SK-N-MC (cell line): ENCODE data around the gene GOLGB1.

Source experiments
- DNase-seq: peaks from one replicate; pipeline ENCODE4 v3.0.0-alpha.2; 2011; ENCODE audit warnings: low read depth, low spot score
- H3K27ac ChIP-seq: fragments of 200-600 bp; sonication (generic); 2 replicates; pipeline ENCODE4 v1.5.1; 2016; ENCODE audit warnings: mixed run types
- H3K36me3 ChIP-seq: fragments of 200-600 bp; sonication (generic); 2 replicates; pipeline ENCODE4 v1.6.1; 2017; ENCODE audit warnings: antibody characterized with exemption, low read length, mixed read lengths; ENCODE audit not compliant: insufficient read depth
- H3K4me3 ChIP-seq: fragments of 200-600 bp; sonication (generic); 2 replicates; pipeline ENCODE4 v1.5.1; 2016
- H3K9ac ChIP-seq: fragments of 200-600 bp; sonication (generic); 2 replicates; pipeline ENCODE4 v1.8.0; 2017; ENCODE audit warnings: mixed run types, mixed read lengths; ENCODE audit not compliant: insufficient read length
- H3K9me3 ChIP-seq: fragments of 200-600 bp; sonication (generic); 2 replicates; pipeline ENCODE4 v1.6.1; 2017; ENCODE audit warnings: low read depth, mild to moderate bottlenecking, antibody characterized with exemption, low read length, moderate library complexity, mixed read lengths
- EZH2 ChIP-seq: fragments of 200-600 bp; sonication (generic); IDR thresholded peaks from one replicate; pipeline ENCODE4 v1.6.1; 2017; ENCODE audit warnings: antibody characterized with exemption
- FOXP2 ChIP-seq: optimal IDR thresholded peaks from 2 replicates; pipeline ENCODE3; 2011; ENCODE audit warnings: mild to moderate bottlenecking, moderate library complexity; ENCODE audit not compliant: insufficient read depth; ENCODE audit errors: extremely low read length, control extremely low read depth
- POLR2AphosphoS5 ChIP-seq: IDR thresholded peaks from 2 replicates; pipeline ENCODE4 v1.6.1; 2012; ENCODE audit warnings: mild to moderate bottlenecking, low read depth, low read length, borderline replicate concordance

Gene GOLGB1

GRCh38 chr3:121730940-121731687, 18.4 kb downstream of the GOLGB1 start:
- no peak overlapping the region for H3K4me3 ChIP-seq
- no peak for TF ChIP-seq FOXP2
- no peak for TF ChIP-seq POLR2AphosphoS5
- no peak for TF ChIP-seq EZH2
- H3K27ac ChIP-seq = no peak overlapping the region
- no peaks in the 10 kb centered on the region for H3K9me3 ChIP-seq
- no peak for DNase-seq
- peaks cover 9% of the 10 kb centered on the region; the same call in 1 of the 2 replicates for H3K36me3 ChIP-seq
- no peak overlapping the region for H3K9ac ChIP-seq

GRCh38 chr3:121724130-121724529, 25.4 kb downstream of the GOLGB1 start:
- TF ChIP-seq FOXP2 (no peak), POLR2AphosphoS5 (no peak), EZH2 (no peak)
- Histone ChIP-seq H3K27ac (no peak overlapping the region), H3K9me3 (no peaks in the 10 kb centered on the region), H3K9ac (no peak overlapping the region), H3K4me3 (no peak overlapping the region), H3K36me3 (peaks cover 26% of the 10 kb centered on the region)
- no peak for DNase-seq

- Histone ChIP-seq H3K9ac (no peak overlapping the region), H3K9me3 (no peaks in the 10 kb centered on the region), H3K27ac (no peak overlapping the region), H3K36me3 (peaks cover 25% of the 10 kb centered on the region), H3K4me3 (no peak overlapping the region)
- no peak for DNase-seq
- no peak for TF ChIP-seq FOXP2
- TF ChIP-seq EZH2 = no peak
- TF ChIP-seq POLR2AphosphoS5 = no peak
These were observed 26.1 kb downstream of the GOLGB1 start for GRCh38 chr3:121723485-121723884.

GRCh38 chr3:121722411-121722810, 27.1 kb downstream of the GOLGB1 start:
- no peak for TF ChIP-seq POLR2AphosphoS5
- TF ChIP-seq FOXP2 = no peak
- Histone ChIP-seq H3K36me3 (peaks cover 30% of the 10 kb centered on the region), H3K9ac (no peak overlapping the region)

GRCh38 chr3:121720163-121720562, 29.4 kb downstream of the GOLGB1 start:
- no peak overlapping the region for H3K9ac ChIP-seq
- no peak for TF ChIP-seq EZH2
- TF ChIP-seq POLR2AphosphoS5 = no peak
- no peak overlapping the region for H3K27ac ChIP-seq
- H3K9me3 ChIP-seq = no peaks in the 10 kb centered on the region
- H3K4me3 ChIP-seq = no peak overlapping the region
- no peak for DNase-seq
- peaks cover 30% of the 10 kb centered on the region for H3K36me3 ChIP-seq

More at GRCh38 chr3:121722411-121722810, 27.1 kb downstream of the GOLGB1 start:
- no peaks in the 10 kb centered on the region for H3K9me3 ChIP-seq
- H3K4me3 ChIP-seq = no peak overlapping the region
- H3K27ac ChIP-seq = no peak overlapping the region
- DNase-seq = no peak

GRCh38 chr3:121719423-121719822, 30.1 kb downstream of the GOLGB1 start:
- no peak for DNase-seq
- H3K36me3 ChIP-seq = peaks cover 30% of the 10 kb centered on the region

GRCh38 chr3:121718205-121718846, 31.2 kb downstream of the GOLGB1 start:
- Histone ChIP-seq H3K9ac (no peak overlapping the region), H3K4me3 (no peak overlapping the region), H3K9me3 (no peaks in the 10 kb centered on the region), H3K27ac (no peak overlapping the region), H3K36me3 (peaks cover 20% of the 10 kb centered on the region)
- DNase-seq = no peak
- TF ChIP-seq POLR2AphosphoS5 = no peak
- TF ChIP-seq EZH2 = no peak

More at GRCh38 chr3:121719423-121719822, 30.1 kb downstream of the GOLGB1 start:
- Histone ChIP-seq H3K9ac (no peak overlapping the region), H3K27ac (no peak overlapping the region), H3K9me3 (no peaks in the 10 kb centered on the region), H3K4me3 (no peak overlapping the region)
- no peak for TF ChIP-seq FOXP2
- no peak for TF ChIP-seq EZH2
- TF ChIP-seq POLR2AphosphoS5 = no peak

GRCh38 chr3:121710347-121710746, 39.2 kb downstream of the GOLGB1 start:
- Histone ChIP-seq H3K9me3 (no peaks in the 10 kb centered on the region), H3K4me3 (no peak overlapping the region), H3K27ac (no peak overlapping the region), H3K36me3 (no peaks in the 10 kb centered on the region), H3K9ac (no peak overlapping the region)
- TF ChIP-seq EZH2 (no peak), POLR2AphosphoS5 (no peak), FOXP2 (no peak)
- no peak for DNase-seq
